ENCODE measurements around the gene SLC45A3. TPM values are rescaled to one million over a fixed set of nuclear protein-coding genes. Genes with fewer than 3 reads are reported as not detected.
A peak's percentile ranks its signal among the peaks of the same experiment; 100 is the strongest.
"Not testable (repeated sequence)": the region's sequence is repeated elsewhere in the genome, so short reads cannot be mapped to it uniquely, and the experiment has no call there.

Gene SLC45A3, protein sequence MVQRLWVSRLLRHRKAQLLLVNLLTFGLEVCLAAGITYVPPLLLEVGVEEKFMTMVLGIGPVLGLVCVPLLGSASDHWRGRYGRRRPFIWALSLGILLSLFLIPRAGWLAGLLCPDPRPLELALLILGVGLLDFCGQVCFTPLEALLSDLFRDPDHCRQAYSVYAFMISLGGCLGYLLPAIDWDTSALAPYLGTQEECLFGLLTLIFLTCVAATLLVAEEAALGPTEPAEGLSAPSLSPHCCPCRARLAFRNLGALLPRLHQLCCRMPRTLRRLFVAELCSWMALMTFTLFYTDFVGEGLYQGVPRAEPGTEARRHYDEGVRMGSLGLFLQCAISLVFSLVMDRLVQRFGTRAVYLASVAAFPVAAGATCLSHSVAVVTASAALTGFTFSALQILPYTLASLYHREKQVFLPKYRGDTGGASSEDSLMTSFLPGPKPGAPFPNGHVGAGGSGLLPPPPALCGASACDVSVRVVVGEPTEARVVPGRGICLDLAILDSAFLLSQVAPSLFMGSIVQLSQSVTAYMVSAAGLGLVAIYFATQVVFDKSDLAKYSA
- 12.3 TPM for polyA plus RNA-seq (2013, experiment 1 of 4)
- 17.0 TPM for polyA plus RNA-seq (2013, experiment 2 of 4)
- 15.1 TPM for polyA plus RNA-seq (2013, experiment 3 of 4)
- polyA plus RNA-seq (2013, experiment 4 of 4), result 15.6 TPM

DNA sequence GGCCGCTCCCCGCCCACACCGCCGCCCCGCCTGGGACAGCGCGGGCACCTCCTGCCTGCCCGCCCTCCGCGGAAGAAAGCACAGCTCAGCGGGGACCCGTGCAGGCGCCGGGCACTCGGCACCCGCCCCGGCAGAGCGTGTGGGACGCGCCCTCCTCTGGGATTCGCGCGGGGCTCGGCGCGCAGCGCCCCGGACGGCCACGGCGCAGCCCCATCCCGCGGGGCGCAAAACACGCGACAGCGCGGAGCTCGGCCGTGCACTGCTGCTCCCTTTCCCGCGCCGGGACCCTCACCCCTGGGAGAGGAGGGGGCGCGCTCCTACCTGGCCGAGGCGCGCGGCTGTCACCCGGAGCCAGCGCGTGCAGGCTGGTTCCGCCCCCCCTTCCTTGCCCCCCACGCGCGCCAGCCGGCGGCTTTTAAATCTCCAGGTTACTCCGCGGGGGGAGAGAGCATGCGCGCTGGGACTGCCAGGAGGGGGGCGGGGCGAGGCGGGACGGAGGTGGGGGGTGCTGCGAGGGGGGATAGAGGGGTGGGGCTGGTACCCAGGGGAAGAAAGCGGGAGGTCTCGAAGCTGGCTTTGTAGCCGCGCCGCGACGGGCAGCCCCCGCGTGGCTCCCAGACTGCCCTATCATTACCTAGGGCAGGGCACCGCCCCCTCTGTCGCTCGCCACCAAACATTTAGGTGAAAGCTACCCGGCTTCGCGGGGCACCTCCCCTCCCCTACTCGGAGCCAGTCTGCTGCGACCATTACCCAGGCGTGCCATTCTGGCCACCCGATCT, at the start of gene SLC45A3:
Gene SLC45A3 (minus strand): TSS at position 437 of the 779 bp plus-strand sequence. CDS start 15,853 bp downstream, outside the sequence.
- Histone ChIP-seq H3K4me3 (ENCODE audit: insufficient read depth, low read depth, low read length) (peak within 1 kb of the TSS; percentile 68), H3K27me3 (ENCODE audit: control insufficient read depth, insufficient read depth, low read length, poor library complexity, severe bottlenecking) (no peaks in the 10 kb centered on the region), H3K36me3 (ENCODE audit: control insufficient read depth, insufficient read depth, low read length) (no peaks in the 10 kb centered on the region), H3K9me3 (ENCODE audit: control insufficient read depth, low read length) (no peaks in the 10 kb centered on the region), H3K27ac (ENCODE audit: insufficient read depth, low read depth, low read length, poor library complexity, severe bottlenecking) (no peak within 1 kb of the TSS), H3K4me1 (ENCODE audit: control insufficient read depth, insufficient read depth, low read length) (peaks cover 38% of the 10 kb centered on the region)
- 1% methylated on average over 82 to 84 of the region's 86 CpGs for WGBS, 2 experiments

DNA sequence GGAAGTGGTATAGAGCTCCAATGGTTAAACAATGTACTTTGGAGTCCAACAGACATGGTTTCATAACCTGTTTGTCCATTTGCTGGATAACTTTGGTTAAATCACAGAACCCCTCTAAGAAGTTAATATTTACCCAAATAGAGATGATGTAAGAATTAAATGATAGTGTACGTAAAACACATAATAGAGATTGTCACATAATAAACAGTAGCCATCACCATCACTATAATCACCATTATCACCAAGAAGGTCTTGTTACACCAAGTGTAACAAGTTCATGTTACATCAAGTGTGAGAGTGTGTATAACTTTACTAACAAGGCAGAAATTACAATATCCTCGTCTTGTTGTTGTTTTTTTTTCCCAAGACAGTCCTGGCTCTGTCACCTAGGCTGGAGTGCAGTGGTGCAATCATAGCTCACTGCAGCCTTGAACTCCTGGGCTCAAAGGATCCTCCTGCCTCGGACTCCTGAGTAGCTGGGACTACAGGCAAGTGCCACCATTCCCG, 46.4 kb upstream of the SLC45A3 start:
- Histone ChIP-seq H3K9me3 (ENCODE audit: control insufficient read depth, low read length) (no peaks in the 10 kb centered on the region), H3K4me3 (ENCODE audit: insufficient read depth, low read depth, low read length) (no peak overlapping the region), H3K27ac (ENCODE audit: insufficient read depth, low read depth, low read length, poor library complexity, severe bottlenecking) (no peak overlapping the region), H3K36me3 (ENCODE audit: control insufficient read depth, insufficient read depth, low read length) (peaks cover 16% of the 10 kb centered on the region), H3K4me1 (ENCODE audit: control insufficient read depth, insufficient read depth, low read length) (no peaks in the 10 kb centered on the region), H3K27me3 (ENCODE audit: control insufficient read depth, insufficient read depth, low read length, poor library complexity, severe bottlenecking) (no peaks in the 10 kb centered on the region)
- 93 to 94% methylated on average over 3 of the region's 4 CpGs for WGBS, 2 experiments

DNA sequence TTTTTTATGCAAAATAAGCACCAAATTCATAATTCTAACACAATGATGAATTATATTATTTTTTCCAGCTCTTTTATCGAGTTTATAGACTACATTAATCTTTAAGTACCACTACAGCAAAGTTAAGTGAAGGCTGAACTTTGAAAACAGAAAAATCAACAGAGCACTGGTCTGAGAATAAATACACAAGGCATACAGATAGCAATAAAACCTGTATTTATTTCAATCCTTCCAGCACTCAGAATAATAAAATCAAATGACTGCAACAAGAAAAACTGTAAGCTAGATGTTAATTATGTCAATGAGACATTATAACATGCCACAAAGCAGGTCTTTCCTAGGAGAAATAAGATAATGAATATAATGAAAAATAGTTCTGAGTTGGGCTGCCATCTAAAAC, 45.2 kb upstream of the SLC45A3 start:
- H3K27me3 ChIP-seq (ENCODE audit: control insufficient read depth, insufficient read depth, low read length, poor library complexity, severe bottlenecking), result no peaks in the 10 kb centered on the region
- H3K27ac ChIP-seq (ENCODE audit: insufficient read depth, low read depth, low read length, poor library complexity, severe bottlenecking), result no peak overlapping the region
- no peak overlapping the region for H3K4me3 ChIP-seq (ENCODE audit: insufficient read depth, low read depth, low read length)
- 100% methylated on average over 1 of the region's 1 CpG; no CpG with 5 or more reads in 1 of the 2 experiments for WGBS, 2 experiments
- no peaks in the 10 kb centered on the region for H3K9me3 ChIP-seq (ENCODE audit: control insufficient read depth, low read length)
- H3K36me3 ChIP-seq (ENCODE audit: control insufficient read depth, insufficient read depth, low read length), result peaks cover 22% of the 10 kb centered on the region
- H3K4me1 ChIP-seq (ENCODE audit: control insufficient read depth, insufficient read depth, low read length), result no peaks in the 10 kb centered on the region

DNA sequence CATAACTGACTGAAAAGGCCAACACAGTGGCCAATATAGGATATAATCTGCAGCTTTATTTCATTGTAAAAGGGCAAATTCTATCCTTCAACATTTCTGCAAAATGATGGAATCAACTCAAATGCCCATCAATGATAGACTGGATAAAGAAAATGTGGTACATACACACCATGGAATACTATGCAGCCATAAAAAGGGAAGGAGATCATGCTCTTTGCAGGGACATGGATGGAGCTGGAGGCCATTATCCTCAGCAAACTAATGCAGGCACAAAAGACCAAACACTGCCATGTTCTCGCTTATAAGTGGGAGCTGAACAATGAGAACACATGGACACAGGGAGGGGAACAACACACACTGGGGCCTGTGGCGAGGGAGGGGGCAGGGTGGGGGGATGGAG, 40.4 kb upstream of the SLC45A3 start:
- H3K36me3 ChIP-seq (ENCODE audit: control insufficient read depth, insufficient read depth, low read length), result peaks cover 39% of the 10 kb centered on the region
- 97 to 98% methylated on average over 2 of the region's 2 CpGs for WGBS, 2 experiments
- not testable (repeated sequence) for H3K9me3 ChIP-seq (ENCODE audit: control insufficient read depth, low read length)

DNA sequence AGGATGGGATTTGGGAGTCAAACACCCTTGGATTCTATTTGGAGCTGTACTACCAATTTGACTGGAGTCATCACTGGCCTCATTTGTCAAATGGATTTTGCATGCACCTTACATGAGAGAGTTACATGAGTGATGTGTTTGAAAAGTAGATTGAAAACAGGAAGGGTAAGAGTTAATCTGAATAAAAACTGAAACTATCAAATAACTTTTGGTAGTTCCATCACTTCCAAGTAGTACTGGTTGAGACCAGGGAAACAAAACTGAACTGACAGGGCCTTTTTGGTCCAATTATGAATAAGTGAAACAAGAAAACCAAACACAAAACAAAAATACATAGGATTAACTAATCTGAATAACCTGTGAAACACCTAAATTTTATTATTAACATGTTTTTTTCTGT, 39.5 kb upstream of the SLC45A3 start:
- no peaks in the 10 kb centered on the region for H3K9me3 ChIP-seq (ENCODE audit: control insufficient read depth, low read length)
- H3K27ac ChIP-seq (ENCODE audit: insufficient read depth, low read depth, low read length, poor library complexity, severe bottlenecking), result no peak overlapping the region
- H3K27me3 ChIP-seq (ENCODE audit: control insufficient read depth, insufficient read depth, low read length, poor library complexity, severe bottlenecking), result no peaks in the 10 kb centered on the region
- peaks cover 41% of the 10 kb centered on the region for H3K36me3 ChIP-seq (ENCODE audit: control insufficient read depth, insufficient read depth, low read length)
- H3K4me1 ChIP-seq (ENCODE audit: control insufficient read depth, insufficient read depth, low read length), result no peaks in the 10 kb centered on the region
- no peak overlapping the region for H3K4me3 ChIP-seq (ENCODE audit: insufficient read depth, low read depth, low read length)

More for the DNA sequence above, 40.4 kb upstream of the SLC45A3 start:
- H3K4me1 ChIP-seq (ENCODE audit: control insufficient read depth, insufficient read depth, low read length); H3K27ac ChIP-seq (ENCODE audit: insufficient read depth, low read depth, low read length, poor library complexity, severe bottlenecking); H3K4me3 ChIP-seq (ENCODE audit: insufficient read depth, low read depth, low read length); H3K27me3 ChIP-seq (ENCODE audit: control insufficient read depth, insufficient read depth, low read length, poor library complexity, severe bottlenecking): not testable (repeated sequence)

DNA sequence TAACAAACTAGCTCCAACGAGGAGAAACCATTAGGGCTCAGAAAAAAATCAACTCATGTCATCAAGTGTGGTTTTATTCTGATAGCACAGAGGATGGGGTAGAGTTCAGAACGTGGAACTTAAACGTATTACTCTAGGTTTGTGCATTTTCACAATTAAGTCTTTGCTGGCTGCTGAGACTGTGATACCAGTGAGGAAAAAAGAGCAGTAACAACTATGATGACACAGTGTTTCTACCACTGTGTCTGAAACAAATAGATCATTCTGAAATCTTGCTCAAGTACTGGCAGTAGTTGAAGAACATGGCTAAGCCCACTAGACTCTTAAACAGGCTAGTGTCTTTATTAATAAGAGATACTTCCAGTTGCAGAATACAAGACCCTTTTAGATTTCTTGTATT, 38.7 kb upstream of the SLC45A3 start:
- peaks cover 41% of the 10 kb centered on the region for H3K36me3 ChIP-seq (ENCODE audit: control insufficient read depth, insufficient read depth, low read length)
- no peak overlapping the region for H3K27ac ChIP-seq (ENCODE audit: insufficient read depth, low read depth, low read length, poor library complexity, severe bottlenecking)
- H3K9me3 ChIP-seq (ENCODE audit: control insufficient read depth, low read length), result no peaks in the 10 kb centered on the region
- no peaks in the 10 kb centered on the region for H3K4me1 ChIP-seq (ENCODE audit: control insufficient read depth, insufficient read depth, low read length)
- WGBS, 2 experiments, result 92 to 96% methylated on average over 3 of the region's 3 CpGs
- H3K27me3 ChIP-seq (ENCODE audit: control insufficient read depth, insufficient read depth, low read length, poor library complexity, severe bottlenecking), result no peaks in the 10 kb centered on the region
- no peak overlapping the region for H3K4me3 ChIP-seq (ENCODE audit: insufficient read depth, low read depth, low read length)

DNA sequence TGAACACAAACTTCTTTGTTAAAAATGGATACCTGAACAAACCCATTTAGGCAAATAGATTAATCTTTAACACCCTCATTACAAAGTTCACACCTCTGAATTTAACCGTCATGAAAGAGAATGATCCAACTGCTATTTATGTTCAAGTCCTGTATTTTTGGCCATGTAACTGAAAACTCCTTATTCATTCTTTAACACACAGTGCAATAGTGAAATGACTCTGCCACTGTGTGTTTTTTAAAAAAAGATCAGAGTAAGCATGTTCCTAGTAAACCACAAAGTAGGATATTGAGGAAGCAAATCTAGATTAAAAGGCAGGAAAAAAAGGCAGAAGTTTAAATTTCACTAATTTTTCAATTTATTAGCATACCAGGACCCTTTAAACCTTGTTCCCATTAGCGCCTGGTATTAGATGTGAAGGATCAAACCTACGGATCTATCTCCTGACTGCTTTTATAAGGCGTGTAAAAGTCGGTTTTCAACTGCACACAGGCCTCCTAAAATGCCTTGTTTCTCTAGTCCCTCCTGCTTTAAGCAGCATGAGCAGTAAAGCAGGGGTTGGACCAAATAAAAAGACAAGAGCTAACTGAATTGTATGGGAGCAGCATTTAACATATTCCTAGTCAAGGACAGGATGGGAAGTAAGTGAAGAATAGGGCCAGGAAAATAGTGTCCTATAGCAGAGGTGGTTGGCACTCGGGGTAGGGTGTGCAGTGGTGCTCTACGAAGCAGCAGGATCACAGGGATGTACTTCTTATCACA, 36.2 kb upstream of the SLC45A3 start:
- Histone ChIP-seq H3K27me3 (ENCODE audit: control insufficient read depth, insufficient read depth, low read length, poor library complexity, severe bottlenecking) (no peaks in the 10 kb centered on the region), H3K36me3 (ENCODE audit: control insufficient read depth, insufficient read depth, low read length) (peaks cover 38% of the 10 kb centered on the region), H3K4me3 (ENCODE audit: insufficient read depth, low read depth, low read length) (no peak overlapping the region), H3K9me3 (ENCODE audit: control insufficient read depth, low read length) (no peaks in the 10 kb centered on the region), H3K27ac (ENCODE audit: insufficient read depth, low read depth, low read length, poor library complexity, severe bottlenecking) (no peak overlapping the region), H3K4me1 (ENCODE audit: control insufficient read depth, insufficient read depth, low read length) (no peaks in the 10 kb centered on the region)
- WGBS, 2 experiments, result 94 to 95% methylated on average over 7 of the region's 7 CpGs

DNA sequence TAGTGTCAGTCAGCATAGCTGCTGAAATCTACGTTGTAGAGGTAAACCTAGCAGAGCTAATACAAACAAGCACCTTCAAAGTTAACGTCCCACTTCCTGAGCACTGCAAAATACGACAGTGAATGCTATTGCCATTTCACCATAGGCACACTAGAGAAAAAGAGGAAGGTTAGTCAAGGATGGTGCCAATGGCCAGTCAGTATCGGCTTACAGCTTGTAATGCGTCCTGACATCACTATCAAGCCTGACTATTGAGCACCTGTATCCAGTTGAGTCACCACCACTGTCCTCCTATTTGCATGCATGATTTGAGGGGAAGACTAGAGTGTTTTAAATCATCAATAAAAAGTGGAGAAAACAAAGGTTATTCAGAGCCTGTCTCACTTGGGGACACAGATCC, 35.3 kb upstream of the SLC45A3 start:
- 93 to 98% methylated on average over 5 of the region's 5 CpGs for WGBS, 2 experiments
- Histone ChIP-seq H3K36me3 (ENCODE audit: control insufficient read depth, insufficient read depth, low read length) (peaks cover 32% of the 10 kb centered on the region), H3K4me3 (ENCODE audit: insufficient read depth, low read depth, low read length) (no peak overlapping the region), H3K27me3 (ENCODE audit: control insufficient read depth, insufficient read depth, low read length, poor library complexity, severe bottlenecking) (no peaks in the 10 kb centered on the region), H3K4me1 (ENCODE audit: control insufficient read depth, insufficient read depth, low read length) (peaks cover 4% of the 10 kb centered on the region), H3K27ac (ENCODE audit: insufficient read depth, low read depth, low read length, poor library complexity, severe bottlenecking) (no peak overlapping the region), H3K9me3 (ENCODE audit: control insufficient read depth, low read length) (no peaks in the 10 kb centered on the region)

DNA sequence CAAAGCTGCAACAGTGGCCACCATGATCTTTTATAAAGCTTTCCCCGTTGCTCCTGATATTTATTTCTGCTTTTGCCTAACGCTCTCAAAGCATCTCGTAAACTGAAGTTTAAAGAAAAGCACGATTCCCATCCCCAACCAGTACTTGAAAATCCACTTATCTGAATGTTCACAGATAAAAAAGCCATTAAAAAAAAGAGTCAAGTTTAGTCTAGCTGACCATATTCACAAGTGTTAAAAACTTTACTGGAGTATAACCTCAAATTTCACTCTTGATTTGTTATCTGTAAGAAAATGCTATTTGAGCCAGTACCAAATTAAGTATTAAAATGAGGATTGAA, 34.6 kb upstream of the SLC45A3 start:
- WGBS, 2 experiments, result 94 to 96% methylated on average over 4 of the region's 4 CpGs
- no peaks in the 10 kb centered on the region for H3K9me3 ChIP-seq (ENCODE audit: control insufficient read depth, low read length)
- H3K27ac ChIP-seq (ENCODE audit: insufficient read depth, low read depth, low read length, poor library complexity, severe bottlenecking), result no peak overlapping the region
- peaks cover 25% of the 10 kb centered on the region for H3K36me3 ChIP-seq (ENCODE audit: control insufficient read depth, insufficient read depth, low read length)
- H3K27me3 ChIP-seq (ENCODE audit: control insufficient read depth, insufficient read depth, low read length, poor library complexity, severe bottlenecking), result no peaks in the 10 kb centered on the region
- H3K4me1 ChIP-seq (ENCODE audit: control insufficient read depth, insufficient read depth, low read length), result peaks cover 5% of the 10 kb centered on the region
- no peak overlapping the region for H3K4me3 ChIP-seq (ENCODE audit: insufficient read depth, low read depth, low read length)

Measured in ectodermal cell (in vitro differentiated cells).